Mucosa of descending colon (tissue), 3 donors: ENCODE measurements around the gene GALNT10. TPM values are rescaled to one million over a fixed set of nuclear protein-coding genes. Genes with fewer than 3 reads are reported as not detected.

ENCODE experiments used
- ATAC-seq: fragments of 200-7000 bp; cut with Tn5 transposase; one replicate; pipeline ENCODE4 v1.9.1; 2020; ENCODE audit warnings: mild to moderate bottlenecking, moderate library complexity
- DNase-seq, 3 donors: peaks; one replicate each; pipeline ENCODE4 v3.0.0-alpha.2; 2020
- H3K36me3 ChIP-seq: fragments of 200-600 bp; one replicate; pipeline ENCODE4 v1.8.0; 2021; ENCODE audit warnings: low read depth, mild to moderate bottlenecking
- H3K4me1 ChIP-seq: fragments of 200-600 bp; one replicate; pipeline ENCODE4 v1.8.0; 2021; ENCODE audit warnings: low read depth, mild to moderate bottlenecking
- H3K4me3 ChIP-seq: fragments of 200-600 bp; one replicate; pipeline ENCODE4 v1.8.0; 2021; ENCODE audit warnings: mild to moderate bottlenecking
- H3K9me3 ChIP-seq: fragments of 200-600 bp; one replicate; pipeline ENCODE4 v1.8.0; 2021; ENCODE audit warnings: mild to moderate bottlenecking
- intact Hi-C, 2 donors: fragments of 100-400 bp; cut with DNase I in 1 of 2; cut with micrococcal nuclease in 1 of 2; formaldehyde crosslinking; loops; one replicate each; pipeline versions ENCODE4 v1.11.0 to v1.11.1; 2022; cut with DNase I, micrococcal nuclease
- total RNA-seq, 3 donors: library from RNA; stranded (reverse); fragmentation: NEBNext Ultra II Directional in 2 of 3; extraction: Animal tissue kit (Norgen Biotek cat#: 25700) in 2 of 3; gene quantifications; one replicate each; pipeline versions ENCODE4 v1.2.1 to v1.2.4, GENCODE V29; 2021 to 2023
- TF ChIP-seq, protein P1 (sequence below): fragments of 200-600 bp; IDR thresholded peaks from one replicate; pipeline ENCODE4 v1.8.0; 2022; ENCODE audit warnings: antibody characterized with exemption, mild to moderate bottlenecking
- donor health status: DM: no; HTN: no; CAD: no; lungs with moderate emphysema.
- donor health status: DM: no; HTN: no; CAD: no.
- donor health status: DM: no; HTN: yes; CAD: no.

GALNT10 gene
- total RNA-seq, 3 donors from 2014 or later: 38.5 to 51.5 (median 41.4) TPM

DNA sequence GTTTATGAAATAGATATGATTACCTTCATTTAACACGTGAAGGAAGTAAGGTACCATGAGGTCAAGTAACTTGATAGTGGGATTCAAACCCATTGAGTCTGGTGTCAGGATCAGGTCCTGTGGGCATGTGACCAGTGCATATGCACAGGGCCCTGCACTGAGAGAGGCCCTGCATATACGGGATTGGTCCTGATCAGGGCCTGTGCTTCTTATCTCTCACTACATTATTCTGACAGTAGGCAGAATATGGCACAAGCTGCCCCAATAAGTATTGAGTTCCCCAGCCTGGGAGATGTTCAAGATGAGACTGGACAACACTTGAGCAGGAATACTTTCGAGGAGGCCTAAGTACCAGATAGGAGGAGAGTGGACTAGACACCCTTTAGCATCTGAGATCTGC lies 44.0 kb downstream of the GALNT10 start:
- Histone ChIP-seq H3K36me3 (no peaks in the 10 kb centered on the region), H3K9me3 (no peaks in the 10 kb centered on the region), H3K4me1 (no peaks in the 10 kb centered on the region), H3K4me3 (no peak overlapping the region)
- no peak for ATAC-seq
- intact Hi-C loops: no loop called here
- no peak for DNase-seq
- TF ChIP-seq, protein P1, sequence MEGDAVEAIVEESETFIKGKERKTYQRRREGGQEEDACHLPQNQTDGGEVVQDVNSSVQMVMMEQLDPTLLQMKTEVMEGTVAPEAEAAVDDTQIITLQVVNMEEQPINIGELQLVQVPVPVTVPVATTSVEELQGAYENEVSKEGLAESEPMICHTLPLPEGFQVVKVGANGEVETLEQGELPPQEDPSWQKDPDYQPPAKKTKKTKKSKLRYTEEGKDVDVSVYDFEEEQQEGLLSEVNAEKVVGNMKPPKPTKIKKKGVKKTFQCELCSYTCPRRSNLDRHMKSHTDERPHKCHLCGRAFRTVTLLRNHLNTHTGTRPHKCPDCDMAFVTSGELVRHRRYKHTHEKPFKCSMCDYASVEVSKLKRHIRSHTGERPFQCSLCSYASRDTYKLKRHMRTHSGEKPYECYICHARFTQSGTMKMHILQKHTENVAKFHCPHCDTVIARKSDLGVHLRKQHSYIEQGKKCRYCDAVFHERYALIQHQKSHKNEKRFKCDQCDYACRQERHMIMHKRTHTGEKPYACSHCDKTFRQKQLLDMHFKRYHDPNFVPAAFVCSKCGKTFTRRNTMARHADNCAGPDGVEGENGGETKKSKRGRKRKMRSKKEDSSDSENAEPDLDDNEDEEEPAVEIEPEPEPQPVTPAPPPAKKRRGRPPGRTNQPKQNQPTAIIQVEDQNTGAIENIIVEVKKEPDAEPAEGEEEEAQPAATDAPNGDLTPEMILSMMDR: no peak

DNA sequence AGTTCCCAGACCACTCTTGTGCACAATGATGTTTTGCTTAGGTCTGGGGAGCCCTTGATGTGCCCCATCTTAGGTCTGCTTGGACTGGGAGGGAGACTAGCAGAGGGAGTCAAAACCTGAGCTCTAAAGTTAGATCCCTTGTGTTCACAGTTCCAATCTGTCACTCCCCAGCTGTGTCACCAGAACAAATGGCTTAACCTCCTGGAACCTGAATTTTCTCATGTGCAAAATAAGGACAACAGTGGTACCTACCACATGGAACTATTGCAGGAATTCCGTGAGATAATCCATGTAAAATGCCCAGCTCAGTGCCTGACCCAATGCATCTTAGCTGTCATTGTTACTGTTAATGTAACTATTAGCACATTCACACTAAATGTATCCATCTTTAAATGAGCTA lies 45.5 kb downstream of the GALNT10 start:
- no peaks in the 10 kb centered on the region for H3K4me1 ChIP-seq
- TF ChIP-seq, protein P1: no peak
- ATAC-seq (no peak), DNase-seq (no peak)
- intact Hi-C loops: no loop called here
- H3K9me3 ChIP-seq: no peaks in the 10 kb centered on the region
- H3K36me3 ChIP-seq: no peaks in the 10 kb centered on the region
- no peak overlapping the region for H3K4me3 ChIP-seq

DNA sequence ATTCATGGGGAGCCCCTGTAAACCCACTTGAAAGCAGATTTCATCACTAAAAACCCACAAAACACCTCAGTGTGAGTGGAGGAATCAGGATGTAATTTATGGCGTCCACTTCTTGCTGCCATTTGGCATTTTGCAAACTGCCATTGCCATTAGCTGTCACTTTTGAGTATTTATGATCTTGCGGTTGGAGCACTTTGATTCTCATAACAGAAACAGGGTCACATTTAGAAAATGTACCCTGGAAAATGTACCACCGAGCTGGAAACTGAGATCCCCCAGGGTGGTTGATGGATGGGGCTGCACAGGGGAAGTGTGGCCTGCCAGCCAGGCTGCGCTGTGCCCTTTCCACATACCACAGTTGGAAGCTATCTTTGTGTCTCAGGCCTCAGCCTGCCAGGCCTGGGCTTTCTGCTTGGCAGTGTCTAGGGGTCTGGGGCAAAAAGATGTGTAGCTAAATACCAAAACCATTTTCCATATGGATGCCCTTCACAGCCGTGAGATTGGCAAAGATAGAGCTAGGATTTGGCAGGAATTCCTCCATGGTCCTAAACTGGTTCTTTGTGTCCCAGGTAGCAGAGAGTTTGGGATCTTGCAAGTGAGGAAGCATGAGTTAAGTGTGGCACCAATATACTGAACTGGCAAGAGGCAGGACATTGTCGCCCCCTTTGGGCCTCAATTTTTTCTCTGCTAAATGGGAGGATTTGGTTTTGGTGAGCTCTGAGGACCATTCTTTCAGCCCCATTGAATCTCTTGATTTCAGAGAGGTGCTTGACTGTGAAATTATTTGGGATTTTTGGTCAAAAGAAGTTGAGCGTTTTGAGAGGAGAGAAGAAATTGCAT lies 46.2 kb downstream of the GALNT10 start:
- H3K4me1 ChIP-seq: no peaks in the 10 kb centered on the region
- no peak for ATAC-seq
- no peak for DNase-seq

DNA sequence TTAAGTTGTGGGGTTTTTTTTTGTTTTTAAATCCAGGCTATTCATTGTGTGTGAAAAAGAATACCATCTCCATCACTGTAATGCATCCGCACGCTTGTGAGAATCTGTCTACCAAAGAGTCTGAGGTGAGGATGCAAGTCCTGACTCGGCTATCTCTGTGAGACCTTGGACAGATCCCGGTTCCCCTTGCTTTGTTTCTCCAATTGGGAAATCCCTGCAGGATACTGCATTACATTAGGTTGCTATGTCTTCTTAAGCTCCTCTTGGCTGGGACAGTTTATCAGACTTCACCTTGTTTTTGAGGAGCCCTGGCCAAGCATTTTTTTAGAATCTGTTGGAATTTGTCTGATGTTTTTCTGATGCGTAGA lies 46.8 kb downstream of the GALNT10 start:
- no peaks in the 10 kb centered on the region for H3K4me1 ChIP-seq
- H3K9me3 ChIP-seq: no peaks in the 10 kb centered on the region
- TF ChIP-seq, protein P1: no peak
- DNase-seq: no peak
- H3K36me3 ChIP-seq: no peaks in the 10 kb centered on the region
- intact Hi-C loops: no loop called here
- no peak for ATAC-seq
- no peak overlapping the region for H3K4me3 ChIP-seq

More for the DNA sequence above, 46.2 kb downstream of the GALNT10 start:
- TF ChIP-seq, protein P1: no peak
- no peaks in the 10 kb centered on the region for H3K36me3 ChIP-seq
- no peak overlapping the region for H3K4me3 ChIP-seq
- no peaks in the 10 kb centered on the region for H3K9me3 ChIP-seq
- intact Hi-C loops: no loop called here

DNA sequence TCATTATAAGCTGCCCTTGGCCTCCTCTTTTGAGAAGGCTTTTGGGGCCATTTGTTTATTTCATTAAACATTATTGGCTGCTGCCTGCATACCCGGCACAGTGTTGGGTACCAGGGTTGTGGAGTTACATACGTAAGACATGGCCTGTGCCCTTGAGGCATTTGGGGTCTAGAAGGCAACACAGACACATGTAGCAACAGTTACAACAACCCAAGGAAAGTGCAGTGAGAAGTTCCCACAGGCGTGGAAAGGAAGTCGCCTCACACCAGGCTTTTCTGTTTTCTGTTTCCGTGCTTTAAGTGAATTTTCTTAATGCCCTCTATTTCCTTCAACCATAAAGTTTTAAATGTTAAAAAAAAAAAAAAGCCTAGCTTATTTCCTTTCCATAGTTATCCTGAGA lies 47.4 kb downstream of the GALNT10 start:
- H3K4me3 ChIP-seq: no peak overlapping the region
- no peaks in the 10 kb centered on the region for H3K4me1 ChIP-seq
- no peak for ATAC-seq

More for the DNA sequence above, 47.4 kb downstream of the GALNT10 start:
- TF ChIP-seq, protein P1: no peak
- intact Hi-C loops: no loop called here
- H3K36me3 ChIP-seq: no peaks in the 10 kb centered on the region
- no peaks in the 10 kb centered on the region for H3K9me3 ChIP-seq
- no peak for DNase-seq
